Left lung (tissue), 10 donors: ENCODE results near the gene EML1. TPM values are rescaled to one million over a fixed set of nuclear protein-coding genes. Genes with fewer than 3 reads are reported as not detected.

ENCODE experiments used
- ATAC-seq: fragments of 200-7000 bp; cut with Tn5 transposase; one replicate; pipeline ENCODE4 v1.9.1; 2020; ENCODE audit warnings: moderate library complexity
- DNase-seq, 4 donors: peaks; one replicate each; pipeline ENCODE4 v3.0.0-alpha.2; 2013 to 2020
- H3K27ac ChIP-seq, 2 donors: fragments of 200-600 bp; sonication (generic) in 1 of 2; one replicate each; pipeline versions ENCODE4 v1.5.0 to v1.8.0; 2020 to 2021
- H3K27me3 ChIP-seq, 2 donors: fragments of 200-600 bp; sonication (generic) in 1 of 2; one replicate each; pipeline versions ENCODE4 v1.5.0 to v1.8.0; 2020 to 2021
- H3K36me3 ChIP-seq, 2 donors: fragments of 200-600 bp; sonication (generic) in 1 of 2; one replicate each; pipeline versions ENCODE4 v1.5.0 to v1.8.0; 2020 to 2021
- H3K4me1 ChIP-seq, 2 donors: fragments of 200-600 bp; one replicate each; pipeline ENCODE4 v1.8.0; 2021
- H3K4me3 ChIP-seq, 2 donors: fragments of 200-600 bp; sonication (generic) in 1 of 2; one replicate each; pipeline versions ENCODE4 v1.5.0 to v1.8.0; 2020 to 2021; ENCODE audit warnings: mild to moderate bottlenecking in 1 of 2
- H3K9me3 ChIP-seq, 2 donors: fragments of 200-600 bp; sonication (generic) in 1 of 2; one replicate each; pipeline versions ENCODE4 v1.5.0 to v1.8.0; 2020 to 2021
- CTCF ChIP-seq, 2 donors: fragments of 200-600 bp; sonication (generic) in 1 of 2; IDR thresholded peaks; one replicate each; pipeline versions ENCODE4 v1.5.0 to v1.8.0; 2021; ENCODE audit warnings: antibody characterized with exemption in 2 of 2
- intact Hi-C, 2 donors: fragments of 100-400 bp; cut with DNase I; formaldehyde crosslinking; loops; one replicate each; pipeline versions ENCODE4 v1.11.2 to v1.14.2; 2022
- polyA plus RNA-seq, 6 donors: library from polyadenylated mRNA; unstranded; fragments of 120-200 nt; gene quantifications; one replicate each; pipeline ENCODE4 v1.2.1, GENCODE V29; 2013; ENCODE audit not compliant: insufficient read length in 6 of 6
- total RNA-seq, 2 donors: library from RNA; stranded (reverse); fragmentation: NEBNext Ultra II Directional; extraction: Animal tissue kit (Norgen Biotek cat#: 25700); gene quantifications; one replicate each; pipeline ENCODE4 v1.2.1, GENCODE V29; 2021
- donor health status: DM: no; HTN: yes; CAD: no.
- donor health status: DM: no; HTN: no; CAD: no.

Gene EML1
- total and polyA plus RNA-seq, 8 donors: 24.6 to 48.6 (median 42.2) TPM

DNA sequence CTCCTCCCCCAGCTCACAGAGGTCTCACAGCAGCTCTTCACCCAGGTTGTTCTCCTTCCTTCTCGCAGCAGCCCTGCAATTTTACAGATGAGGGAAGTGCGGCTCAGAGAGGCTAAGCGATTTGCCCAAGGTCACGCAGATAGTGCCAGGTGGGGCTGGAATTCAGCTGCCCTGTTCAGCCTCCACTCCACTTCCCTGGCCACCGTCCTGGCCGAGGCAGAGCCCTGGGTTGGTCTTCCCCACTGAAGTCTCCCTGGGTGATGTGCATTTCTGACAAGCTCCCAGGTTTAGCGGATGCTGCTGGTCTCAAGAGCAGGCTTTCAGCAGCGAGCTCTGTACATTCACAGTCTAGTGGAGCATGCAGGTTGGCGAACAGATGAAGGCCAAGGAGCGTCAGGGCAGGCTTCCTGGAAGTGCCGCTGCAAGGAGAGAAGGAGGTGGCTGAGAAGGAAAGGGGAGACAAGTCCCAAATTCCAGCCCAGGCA is 28.9 kb upstream of the EML1 start:
- no peaks in the 10 kb centered on the region for H3K36me3 ChIP-seq
- no peaks in the 10 kb centered on the region for H3K4me1 ChIP-seq
- H3K4me3 ChIP-seq: no peak overlapping the region
- no peaks in the 10 kb centered on the region for H3K27me3 ChIP-seq
- ATAC-seq (no peak), DNase-seq (no peak)
- intact Hi-C loops: no loop called here
- TF ChIP-seq CTCF (IDR thresholded peaks at IDR 0.05): no peak
- no peaks in the 10 kb centered on the region for H3K9me3 ChIP-seq
- no peak overlapping the region for H3K27ac ChIP-seq

DNA sequence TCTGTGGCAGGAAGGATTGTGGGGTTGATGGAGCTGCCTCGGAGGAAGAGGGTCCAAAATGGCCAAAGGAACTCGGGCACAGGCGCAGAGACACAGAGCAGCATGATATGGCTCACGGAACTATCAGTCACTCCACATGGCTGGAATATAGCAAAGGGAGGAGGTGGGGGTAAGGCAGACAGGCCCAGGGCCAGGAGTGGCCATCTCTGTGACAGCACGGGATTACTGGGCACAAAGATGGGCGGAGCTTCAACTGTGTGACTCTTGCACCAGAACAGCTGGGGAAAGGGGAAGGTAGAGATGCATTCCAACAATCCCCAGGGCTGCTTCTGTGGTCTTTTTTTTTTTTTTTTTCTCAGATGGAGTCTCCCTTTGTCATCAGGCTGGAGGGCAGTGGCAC is 24.8 kb upstream of the EML1 start:
- Histone ChIP-seq H3K27ac (no peak overlapping the region), H3K4me3 (no peak overlapping the region), H3K27me3 (no peaks in the 10 kb centered on the region), H3K4me1 (no peaks in the 10 kb centered on the region), H3K9me3 (no peaks in the 10 kb centered on the region), H3K36me3 (no peaks in the 10 kb centered on the region)
- intact Hi-C loops: no loop called here
- DNase-seq (no peak), ATAC-seq (no peak)
- TF ChIP-seq CTCF (IDR thresholded peaks at IDR 0.05): no peak

DNA sequence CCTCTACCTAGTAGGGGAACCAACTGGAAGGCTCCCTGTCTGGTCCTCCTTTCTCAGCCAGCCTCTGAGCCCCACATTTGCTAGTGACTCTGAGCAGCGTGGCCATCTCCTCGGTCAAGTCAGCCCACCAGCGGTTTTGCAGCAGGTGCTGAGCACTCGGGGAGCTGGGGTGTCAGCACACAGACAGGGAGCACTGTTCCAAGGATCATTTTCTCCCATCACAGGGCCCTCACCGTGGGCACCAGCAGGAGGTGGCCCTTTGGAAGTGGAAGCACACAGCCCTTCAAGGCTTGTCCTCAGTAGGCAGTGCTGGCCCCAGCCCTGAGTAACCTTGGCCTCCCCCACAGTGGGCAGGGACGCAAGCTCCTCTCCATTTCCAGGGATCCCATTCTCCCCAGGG is 24.1 kb upstream of the EML1 start:
- Histone ChIP-seq H3K27me3 (no peaks in the 10 kb centered on the region), H3K27ac (no peak overlapping the region), H3K36me3 (no peaks in the 10 kb centered on the region), H3K4me3 (no peak overlapping the region), H3K4me1 (no peaks in the 10 kb centered on the region), H3K9me3 (no peaks in the 10 kb centered on the region)
- intact Hi-C loops: no loop called here
- DNase-seq: no peak
- no peak for TF ChIP-seq CTCF (IDR thresholded peaks at IDR 0.05)
- no peak for ATAC-seq

GRCh38 chr14:99769799-99770198 is 23.4 kb upstream of the EML1 start:
- TF ChIP-seq CTCF (IDR thresholded peaks at IDR 0.05): no peak
- DNase-seq: no peak
- no peaks in the 10 kb centered on the region for H3K4me1 ChIP-seq
- ATAC-seq: no peak
- H3K27me3 ChIP-seq: no peaks in the 10 kb centered on the region
- no peak overlapping the region for H3K4me3 ChIP-seq
- no peaks in the 10 kb centered on the region for H3K36me3 ChIP-seq
- H3K27ac ChIP-seq: no peak overlapping the region
- intact Hi-C loops: no loop called here
- no peaks in the 10 kb centered on the region for H3K9me3 ChIP-seq

DNA sequence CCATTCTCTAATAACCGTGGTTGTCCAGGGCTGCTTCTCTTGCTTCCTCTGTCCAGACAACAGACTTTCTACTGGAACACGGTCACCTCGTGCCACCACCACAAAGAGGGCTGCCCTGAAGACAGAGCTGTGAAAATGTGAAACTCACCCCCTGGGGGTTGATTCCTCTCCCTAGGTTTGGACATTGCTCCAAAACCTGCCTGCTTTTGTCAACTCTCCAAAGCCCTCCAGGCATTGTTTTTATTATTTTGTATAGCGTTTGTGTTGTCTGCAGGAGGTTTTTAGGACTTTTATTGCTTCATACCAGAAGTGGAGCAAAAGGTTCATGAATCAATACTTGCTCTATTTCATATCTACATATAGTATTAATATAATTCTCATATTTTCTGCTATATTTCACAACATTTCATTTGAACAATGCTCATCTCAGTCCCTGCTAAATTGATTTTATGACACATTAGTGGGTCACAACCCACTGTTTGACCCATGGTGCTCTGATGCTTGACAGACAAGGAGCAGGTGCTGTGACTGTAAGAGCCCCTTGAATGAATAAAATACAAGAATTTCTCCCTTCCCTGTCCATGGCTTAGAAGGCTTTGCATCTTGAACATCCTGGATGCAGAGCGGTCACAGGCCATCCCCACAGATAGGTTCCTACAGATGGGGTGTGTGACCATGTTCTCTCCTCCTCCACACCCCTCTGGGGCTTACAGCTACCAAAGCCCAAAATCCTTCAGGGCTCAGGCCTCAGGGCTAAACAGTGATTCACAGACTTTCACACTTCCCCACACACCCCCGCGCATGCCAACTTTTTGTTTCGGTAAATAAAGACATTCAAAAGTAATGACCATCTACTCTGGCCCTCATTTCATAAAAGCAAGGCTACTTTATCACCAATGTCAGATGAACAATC is 20.6 kb upstream of the EML1 start:
- ATAC-seq (no peak), DNase-seq (no peak)
- H3K9me3 ChIP-seq: no peaks in the 10 kb centered on the region
- TF ChIP-seq CTCF (IDR thresholded peaks at IDR 0.05): no peak
- H3K4me3 ChIP-seq: no peak overlapping the region
- H3K4me1 ChIP-seq: no peaks in the 10 kb centered on the region
- H3K36me3 ChIP-seq: no peaks in the 10 kb centered on the region
- intact Hi-C loops: no loop called here
- H3K27ac ChIP-seq: no peak overlapping the region
- H3K27me3 ChIP-seq: no peaks in the 10 kb centered on the region
